NCI-H345 treated with DMSO at 0.1 percent for 48 hours (cell line): ENCODE data around the gene ELL.
A peak's percentile ranks its signal among the peaks of the same experiment; 100 is the strongest.

Experiments
- DNase-seq: peaks from one replicate; lab custom pipeline; 2025; ENCODE audit not compliant: unreplicated experiment; lab: John Stamatoyannopoulos, UW

ELL gene

DNA sequence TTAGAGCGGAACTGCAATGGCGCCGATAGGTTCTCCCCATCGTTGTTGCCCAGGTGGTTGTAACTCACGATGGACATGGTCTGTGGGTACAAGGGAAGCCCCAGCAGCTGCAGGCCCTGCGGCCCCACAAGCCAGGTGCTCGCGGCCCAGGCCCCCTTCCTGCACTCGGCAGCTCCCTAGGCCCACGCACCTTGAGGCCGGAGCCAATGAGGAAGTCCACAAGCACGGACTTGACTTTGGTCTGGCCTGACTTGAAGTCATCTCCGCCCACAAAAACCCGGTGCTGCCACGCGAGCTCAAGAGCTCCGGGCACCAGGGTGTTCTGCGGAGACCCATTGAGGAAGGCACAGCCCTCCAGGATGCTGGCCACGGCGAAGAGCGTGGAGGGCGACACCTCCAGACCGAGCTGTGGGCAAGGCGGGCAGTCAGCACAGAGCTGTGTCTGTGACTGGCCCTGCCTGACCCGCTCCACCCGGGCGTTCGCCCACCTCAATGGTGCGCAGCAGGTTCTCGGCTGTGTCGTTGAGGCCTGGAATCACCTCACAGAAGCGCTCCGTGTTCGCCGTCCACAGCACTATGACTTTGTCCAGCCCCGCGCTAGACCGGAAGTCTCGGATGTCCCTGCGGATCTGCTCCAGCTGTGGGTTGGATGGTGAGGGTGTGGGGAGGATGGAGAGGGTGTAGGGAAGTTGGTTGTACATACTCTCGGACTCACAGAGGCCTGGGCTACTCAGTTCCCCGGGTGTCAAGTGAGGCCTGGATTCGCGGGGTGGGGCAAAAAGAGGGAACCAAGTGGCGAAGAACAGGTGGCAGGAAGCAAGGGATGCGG is 85.8 kb downstream of the ELL start:
- DNase-seq, result no peak

DNA sequence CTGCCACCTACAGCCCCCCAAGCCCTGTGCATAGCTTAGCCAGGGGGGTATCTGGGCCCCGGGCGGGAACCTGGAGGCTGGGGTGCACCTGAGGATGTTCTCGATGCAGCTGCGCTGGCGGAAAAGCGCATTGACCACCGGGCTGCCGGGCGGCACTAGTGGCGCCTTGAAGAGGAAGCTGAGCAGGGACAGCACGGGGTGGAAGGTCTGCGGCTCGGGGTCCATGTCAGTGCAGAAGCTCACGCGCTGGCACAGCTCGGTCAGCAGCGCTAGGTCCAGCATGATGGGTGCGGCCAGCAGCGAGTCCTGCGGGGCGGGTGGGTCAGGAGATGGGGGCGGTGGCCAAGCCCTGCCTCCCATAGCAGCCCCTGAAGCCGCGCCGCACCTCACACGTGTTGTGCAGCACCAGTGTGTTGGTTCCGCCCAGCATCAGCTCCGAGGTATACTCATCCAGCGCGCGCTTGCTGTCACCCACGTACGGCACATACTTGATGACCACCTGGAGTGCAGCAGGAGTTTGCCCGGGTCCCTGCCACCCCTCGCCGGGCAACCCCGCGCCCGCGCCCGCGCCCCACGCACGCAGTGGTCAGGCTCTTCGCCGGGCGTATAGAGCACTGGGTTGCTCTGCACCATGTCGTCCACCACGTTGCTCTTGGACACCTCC is 86.6 kb downstream of the ELL start:
- DNase-seq, result no peak

DNA sequence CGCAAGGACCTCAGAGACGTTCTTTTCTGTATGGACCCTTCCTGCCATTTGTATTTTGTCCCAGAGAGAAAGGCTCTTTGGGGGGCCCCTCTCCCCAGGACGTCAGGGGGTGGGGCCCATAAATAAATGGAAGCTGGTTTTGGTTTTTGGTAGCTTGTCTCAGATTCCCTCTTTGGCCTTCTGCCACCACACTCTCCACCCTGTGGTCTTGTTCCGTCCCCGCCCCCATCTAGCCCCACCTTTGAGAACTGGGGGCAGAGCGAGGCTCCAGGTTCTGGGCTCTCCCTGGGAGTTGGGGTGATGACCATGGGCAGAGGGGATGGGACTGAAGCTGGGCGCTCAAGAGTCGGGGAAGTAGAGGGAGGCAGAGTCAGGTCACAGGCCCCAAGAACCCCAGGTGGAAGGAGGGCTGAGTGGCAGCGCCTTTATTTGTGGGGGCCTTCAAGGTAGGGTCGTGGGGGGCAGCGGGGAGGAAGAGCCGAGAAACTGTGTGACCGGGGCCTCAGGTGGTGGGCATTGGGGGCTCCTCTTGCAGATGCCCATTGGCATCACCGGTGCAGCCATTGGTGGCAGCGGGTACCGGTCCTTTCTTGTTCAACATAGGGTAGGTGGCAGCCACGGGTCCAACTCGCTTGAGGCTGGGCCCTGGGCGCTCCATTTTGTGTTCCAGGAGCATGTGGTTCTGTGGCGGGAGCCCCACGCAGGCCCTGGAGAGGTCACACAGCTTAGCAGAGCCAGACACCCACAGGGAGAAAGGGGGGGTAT is 87.3 kb downstream of the ELL start:
- DNase-seq, result no peak

DNA sequence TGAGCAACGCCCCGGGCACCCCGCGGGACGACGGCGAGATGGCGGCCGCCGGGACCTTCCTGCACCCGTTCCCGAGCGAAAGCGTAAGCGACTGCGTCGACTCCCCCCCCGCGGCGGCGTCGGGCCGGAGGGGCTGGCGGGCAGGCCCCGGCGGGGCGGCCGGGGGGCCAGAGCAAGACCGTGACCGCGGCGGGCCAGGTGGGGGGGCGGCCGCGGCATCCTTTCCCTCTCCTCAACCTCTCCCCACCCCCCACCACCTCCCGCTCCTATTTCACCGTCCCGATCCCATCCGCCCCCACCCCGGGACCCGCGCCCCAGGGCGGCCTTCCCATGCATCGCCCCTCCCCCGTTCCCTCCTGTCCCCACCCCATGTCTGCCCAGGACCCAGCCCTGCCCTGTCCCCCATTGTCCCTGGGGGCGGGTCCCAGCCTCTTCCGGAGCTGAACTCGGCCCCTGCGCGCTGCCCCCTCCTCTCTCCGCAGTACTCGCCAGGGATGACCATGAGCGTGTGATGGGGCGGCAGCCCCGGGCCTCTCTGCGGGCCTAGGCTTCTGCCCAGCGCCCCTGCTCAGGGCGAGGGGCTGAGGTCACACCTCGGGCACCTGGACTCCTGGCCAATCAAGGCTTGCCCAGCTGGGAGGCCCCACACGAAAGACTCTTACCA is 88.0 kb downstream of the ELL start:
- no peak for DNase-seq

DNA sequence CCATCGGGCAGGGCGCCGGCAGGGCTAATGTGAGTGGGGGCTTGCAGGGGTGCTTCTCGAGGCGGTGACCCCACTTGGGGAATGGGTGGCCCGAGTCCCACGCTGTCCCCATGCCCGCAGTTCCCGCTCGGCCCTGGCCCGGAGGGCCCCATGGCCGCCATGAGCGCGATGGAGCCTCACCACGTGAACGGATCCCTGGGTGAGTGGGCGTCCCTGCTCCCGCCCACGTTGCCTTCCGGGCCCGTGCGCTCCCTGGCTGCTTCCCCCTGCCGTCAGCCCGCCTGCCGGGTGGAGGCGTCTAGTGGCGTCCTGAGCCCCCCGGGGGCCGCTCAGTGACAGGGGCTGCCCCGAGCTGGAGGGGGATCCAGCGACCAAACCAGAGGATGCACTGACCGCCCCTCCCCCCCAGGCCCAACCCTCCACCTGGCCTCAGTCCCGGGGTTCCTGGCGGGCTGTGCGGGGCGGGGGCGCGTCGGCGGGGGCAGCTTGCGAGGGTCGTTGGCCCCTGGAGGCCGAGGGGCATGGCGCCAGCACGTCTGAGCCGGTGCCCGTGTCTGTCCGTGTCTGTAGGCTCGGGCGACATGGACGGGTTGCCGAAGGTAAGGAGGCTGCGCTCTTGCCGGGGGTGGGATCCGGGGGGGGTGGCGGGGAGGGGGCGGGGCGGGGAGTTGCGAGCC is 88.7 kb downstream of the ELL start:
- DNase-seq, result no peak

DNA sequence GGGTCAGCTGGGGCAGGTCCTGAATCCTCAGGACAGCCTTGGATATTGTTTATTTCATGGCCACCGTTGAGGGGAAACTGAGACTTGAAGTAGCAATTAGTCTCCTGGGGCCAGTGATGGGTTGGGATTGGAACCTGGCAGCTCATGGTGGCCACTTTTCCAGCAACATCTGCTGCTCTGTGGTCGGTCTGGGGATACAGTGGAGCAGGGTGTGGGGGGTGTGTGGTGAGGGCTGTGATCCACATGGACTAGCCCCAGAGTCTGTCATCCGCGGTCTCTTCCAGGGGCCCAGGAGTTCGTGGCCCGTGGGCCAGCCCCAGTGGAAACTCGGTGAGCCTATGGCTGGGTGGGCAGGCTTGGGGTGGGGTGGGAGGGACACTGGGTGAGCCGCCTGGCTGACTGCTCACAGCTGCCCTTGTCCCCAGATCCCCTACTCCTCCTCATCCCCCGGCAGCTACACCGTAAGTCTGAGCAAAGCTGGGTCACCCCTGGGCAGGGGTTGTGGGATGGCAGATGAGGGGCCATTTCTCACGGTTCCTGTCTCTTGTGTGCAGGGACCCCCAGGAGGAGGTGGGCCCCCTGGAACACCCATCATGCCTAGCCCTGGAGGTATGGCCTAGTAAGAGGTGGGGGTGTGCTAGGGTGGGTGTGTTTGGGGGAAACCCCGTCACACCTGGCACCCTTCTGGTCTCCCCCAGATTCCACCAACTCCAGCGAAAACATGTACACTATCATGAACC is 89.4 kb downstream of the ELL start:
- no peak for DNase-seq

DNA sequence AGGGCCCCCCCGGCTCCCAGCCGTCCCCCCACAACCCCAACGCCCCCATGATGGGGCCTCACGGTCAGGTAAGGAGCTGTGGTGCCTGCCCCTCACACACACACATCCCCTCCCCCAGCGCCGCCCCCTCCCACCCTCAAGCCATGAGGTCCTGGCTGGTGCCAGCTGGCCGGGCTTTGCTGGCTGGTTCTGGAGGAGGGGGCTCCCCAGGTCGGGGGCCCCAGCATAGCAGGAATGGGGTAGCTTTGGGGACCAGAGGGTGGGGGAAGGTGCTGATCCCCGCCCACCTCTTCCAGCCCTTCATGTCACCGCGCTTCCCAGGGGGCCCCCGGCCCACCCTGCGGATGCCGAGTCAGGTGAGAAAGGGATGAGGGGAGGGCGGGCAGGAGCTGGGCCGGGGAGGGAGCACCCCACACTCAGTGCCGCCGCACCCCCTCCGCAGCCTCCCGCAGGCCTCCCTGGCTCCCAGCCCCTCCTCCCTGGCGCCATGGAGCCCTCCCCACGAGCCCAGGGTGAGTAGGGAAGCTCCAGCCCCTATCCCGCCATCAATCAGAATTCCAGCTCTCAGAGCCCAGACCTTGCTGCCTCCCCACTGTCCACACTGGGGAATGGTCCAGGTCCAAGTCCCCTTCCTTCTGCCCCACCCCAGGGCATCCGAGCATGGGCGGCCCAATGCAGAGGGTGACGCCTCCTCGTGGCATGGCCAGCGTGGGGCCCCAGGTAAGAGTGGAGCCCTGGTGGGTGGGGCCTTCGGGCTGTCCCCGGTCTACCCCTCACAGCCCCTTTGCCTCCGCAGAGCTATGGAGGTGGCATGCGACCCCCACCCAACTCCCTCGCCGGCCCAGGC is 90.3 kb downstream of the ELL start:
- DNase-seq, result no peak

DNA sequence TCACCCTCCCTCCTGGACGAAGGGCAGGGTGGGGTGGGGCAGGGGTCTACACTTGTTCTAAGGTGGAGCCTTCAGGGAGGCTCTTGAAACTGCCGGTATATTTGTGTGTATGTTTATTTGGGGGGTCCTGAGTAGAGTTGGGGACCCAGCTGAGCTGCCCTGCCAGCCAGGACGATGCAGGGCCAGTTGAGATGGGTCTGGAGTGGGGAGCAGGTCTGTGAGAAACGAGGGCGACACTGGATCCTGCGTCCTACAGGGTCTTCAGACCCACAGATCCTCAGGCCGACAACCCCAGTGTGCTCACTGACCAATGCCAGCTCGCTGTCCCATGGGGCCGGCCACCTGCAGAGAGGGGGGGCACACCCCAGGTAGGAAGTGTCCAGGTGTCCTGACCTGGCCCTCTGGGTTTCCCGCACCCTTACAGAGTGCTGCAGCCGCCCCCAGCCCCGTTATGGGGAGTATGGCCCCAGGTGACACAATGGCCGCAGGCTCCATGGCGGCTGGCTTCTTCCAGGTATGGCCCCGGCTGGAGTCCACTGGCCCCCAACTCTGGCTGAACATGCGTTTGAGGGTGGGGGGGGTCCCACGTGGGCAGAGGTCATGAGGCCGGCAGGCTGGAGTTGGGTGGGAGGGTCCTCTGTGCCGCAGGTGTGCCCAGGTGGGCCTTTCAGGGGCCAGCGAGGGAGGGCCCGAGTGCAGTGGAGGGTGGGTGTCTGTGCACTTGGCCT is 91.3 kb downstream of the ELL start:
- DNase-seq, result no peak

DNA sequence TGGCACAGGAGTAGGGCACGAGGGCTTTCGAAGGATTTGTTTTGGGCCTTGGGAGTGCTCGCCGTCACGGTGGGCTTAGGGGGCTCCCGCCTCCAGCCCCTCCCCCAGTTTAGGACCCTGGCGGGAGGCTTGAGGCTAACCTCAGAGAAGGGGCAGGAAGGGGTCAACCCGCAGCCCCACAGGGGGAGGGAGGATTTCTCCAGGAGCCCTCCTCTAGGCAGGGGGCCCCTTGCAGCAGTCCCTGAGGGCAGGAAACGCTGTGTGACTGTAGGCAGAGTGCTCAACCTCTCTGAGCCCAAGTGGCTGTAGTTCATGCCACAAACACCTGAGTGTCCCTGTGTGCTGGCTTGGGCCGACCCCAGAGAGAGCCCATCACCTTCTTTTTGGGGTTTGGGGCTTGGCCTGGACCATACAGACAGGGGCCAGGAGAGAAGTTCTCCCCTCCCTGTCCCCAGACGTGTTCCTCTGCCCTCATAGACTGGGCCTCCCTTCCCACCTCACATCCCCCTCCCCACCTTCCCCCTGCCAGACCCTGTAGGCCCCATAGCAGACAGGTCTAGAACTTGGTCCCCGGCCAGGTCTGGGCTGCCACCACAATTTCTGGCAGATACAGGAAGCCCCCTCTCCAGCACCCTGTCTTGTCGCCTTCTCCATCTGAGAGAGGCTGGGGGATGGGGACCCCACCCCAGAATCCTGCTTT is 92.0 kb downstream of the ELL start:
- DNase-seq, result no peak

DNA sequence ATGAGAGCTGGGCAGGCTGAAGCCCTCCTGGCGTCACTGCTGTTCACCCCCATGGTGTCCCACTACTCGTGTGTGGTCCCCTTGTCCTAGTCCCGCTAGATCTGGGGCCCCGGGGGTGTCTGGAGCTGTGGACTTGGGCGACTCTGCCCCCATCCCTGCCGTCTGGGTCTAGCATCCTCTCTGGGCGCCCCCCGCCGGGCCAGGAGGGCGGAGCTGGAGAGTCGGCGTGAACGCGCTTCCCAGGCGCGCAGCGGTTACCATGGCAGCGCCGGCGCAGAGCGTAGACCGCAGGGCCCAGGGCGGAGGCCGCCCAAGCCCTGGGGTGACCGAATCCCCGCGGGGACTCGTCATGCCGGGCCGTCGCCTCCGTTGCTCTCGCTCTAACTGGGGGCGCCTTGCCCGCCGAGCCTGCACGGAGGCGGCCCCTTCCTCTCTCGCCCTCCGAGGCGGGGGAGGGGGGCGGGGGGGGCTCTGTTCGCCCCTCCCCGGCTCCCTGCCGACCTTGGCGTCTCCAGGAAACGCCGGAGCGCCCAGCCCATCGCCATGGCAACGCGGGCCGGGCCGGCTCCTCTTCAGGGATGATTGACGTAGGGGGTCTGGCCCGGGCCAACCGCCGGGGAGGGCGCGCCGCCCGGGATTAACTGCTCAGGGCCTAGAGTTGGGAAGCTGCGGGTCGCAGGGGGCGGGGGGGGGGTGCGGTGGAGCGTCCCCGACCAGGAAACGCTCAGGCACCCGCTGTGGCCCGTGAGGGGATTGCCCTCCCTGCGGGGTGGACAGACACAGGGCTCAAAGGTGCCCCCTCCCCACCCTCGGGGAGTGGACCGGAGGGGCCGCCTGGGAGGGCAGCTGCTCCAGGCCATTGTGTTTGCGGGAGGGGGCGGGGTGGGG is 92.8 kb downstream of the ELL start:
- peak; percentile 53 for DNase-seq

DNA sequence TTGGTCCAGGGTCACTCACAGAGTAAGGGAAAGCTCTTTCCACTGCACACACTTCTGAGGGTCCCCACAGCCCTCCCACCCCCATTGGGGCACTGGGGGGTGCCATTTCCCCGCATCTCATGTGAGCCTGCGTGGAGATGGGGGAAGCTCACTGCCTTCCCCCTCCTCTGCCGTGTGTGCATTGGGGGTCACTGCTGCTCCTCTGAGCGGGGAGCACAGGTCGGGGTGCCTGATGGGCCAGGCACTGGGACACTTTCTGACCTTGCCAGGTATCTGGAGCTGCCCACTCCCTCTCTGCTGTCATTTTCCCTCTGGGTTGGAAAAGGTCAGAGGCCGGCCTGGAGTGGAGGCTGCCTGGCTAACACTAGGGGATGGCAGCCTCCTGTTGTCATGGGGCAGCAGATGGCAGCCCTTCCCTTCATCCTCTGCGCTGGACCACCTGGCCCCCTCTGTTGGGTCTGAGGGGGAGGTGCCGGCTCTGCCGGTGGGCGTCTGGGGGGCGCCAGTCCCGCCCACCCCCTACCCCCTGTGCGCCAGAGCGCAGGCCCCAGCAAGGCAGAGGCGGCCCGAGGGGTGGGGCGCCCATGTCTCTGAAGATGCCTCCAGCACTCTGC is 93.6 kb downstream of the ELL start:
- DNase-seq, result no peak

DNA sequence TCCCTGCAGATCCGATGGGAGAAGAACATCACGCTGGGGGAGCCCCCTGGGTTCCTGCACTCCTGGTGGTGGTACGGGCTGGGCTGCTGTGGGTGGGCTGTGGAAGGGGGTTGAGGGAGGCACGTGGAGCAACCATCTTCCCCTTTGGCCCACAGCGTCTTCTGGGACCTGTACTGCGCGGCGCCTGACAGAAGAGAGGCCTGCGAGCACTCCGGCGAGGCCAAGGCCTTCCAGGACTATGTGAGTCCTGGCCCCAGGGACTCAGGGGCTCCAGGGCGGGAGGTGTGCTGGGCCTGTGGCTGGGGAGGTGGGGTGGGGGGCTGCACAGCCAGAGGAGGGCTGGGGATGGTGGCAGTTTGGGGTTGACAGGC is 94.1 kb downstream of the ELL start:
- no peak for DNase-seq

DNA sequence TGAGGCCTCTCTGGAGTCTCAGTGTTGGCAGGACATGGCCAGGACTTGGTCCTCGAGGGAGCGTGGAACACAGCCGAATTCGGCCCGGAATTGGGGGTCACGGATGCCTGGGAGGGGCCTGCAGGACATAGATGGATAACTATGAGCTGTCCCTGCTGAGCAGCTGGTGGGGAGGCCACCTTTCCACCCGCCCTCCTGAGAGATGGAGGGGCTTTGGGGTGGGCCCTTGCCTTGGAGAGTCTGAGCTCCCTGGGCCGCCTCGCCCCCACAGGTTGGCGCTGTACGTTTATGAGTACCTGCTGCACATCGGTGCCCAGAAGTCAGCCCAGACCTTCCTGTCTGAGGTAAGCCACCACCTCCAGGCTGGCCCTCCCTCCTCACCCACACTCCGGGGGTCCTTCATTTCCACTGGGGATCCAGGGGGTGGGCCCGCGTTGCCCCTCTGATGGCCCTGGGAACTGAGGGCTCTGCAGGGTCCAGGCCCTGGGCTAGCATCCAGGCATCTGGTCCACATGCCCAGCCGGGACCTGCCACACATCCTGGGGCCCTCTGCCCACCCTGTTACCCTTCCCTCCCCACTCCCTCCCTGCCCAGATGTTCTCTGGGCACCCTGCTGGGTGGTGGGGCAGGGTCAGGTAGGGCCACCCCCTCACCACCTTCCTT is 94.7 kb downstream of the ELL start:
- DNase-seq, result no peak

DNA sequence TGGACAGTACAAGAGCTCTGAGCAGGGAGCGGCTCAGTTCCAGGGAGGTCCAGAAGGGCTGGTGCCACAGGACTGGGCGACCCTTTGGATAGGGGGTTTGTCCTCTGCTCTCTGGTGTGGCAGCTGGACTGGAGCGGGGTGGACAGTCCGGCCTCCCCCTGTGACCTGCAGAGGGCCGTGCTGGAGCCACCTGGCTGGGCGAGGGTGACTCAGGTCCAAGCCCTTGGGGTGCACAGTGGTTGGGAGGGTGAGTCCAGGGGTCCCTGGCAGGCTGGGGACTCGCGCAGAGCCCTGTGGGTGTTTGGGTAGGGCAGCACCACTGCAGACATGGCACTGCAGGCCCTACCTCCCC is 95.5 kb downstream of the ELL start:
- DNase-seq, result no peak

DNA sequence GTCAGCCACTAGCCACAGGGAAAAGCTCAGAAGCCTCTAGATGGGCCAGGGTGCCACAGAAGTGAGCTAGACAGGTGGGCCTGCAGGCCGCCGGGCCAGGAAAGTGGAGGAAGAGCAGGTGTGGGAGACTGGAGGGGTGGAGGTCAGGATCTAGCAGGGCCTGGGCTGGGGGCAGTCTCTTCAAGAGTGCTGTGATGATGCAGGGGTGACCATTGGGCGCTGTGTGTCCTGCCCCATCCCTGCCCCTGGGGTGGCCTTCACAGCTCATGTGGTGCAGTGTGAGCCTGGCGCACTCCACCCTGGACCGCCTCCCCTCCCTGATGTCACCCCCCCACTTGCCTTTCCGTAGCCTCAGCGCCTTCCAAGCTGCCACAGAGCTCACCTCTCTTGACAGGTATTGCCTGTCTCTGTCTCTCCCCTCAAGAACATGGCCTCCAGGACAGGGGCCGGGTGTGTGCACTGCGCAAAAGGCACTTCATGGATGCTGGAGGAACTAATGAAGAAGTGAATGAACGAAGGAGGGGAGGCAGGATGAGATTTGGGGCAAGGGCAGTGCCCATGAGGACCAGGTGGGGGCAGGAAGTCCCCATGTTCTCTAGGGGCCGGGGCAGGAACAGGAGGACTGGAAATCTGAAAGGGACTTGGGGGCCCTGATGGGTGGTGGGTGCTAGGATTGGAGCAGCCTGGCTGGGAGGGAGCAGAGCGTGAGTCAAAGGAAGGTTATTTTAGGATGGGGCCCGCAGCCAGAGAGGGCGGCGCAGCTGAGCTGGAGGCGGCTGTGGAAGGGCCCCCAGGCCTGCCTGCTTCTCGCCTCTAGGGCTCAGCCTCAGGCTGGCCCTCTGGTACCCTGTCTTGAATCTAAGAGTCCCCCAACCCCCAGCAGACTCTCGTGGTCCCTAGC is 96.1 kb downstream of the ELL start:
- no peak for DNase-seq
